ENCODE data around the gene NSD2.
"Not testable (repeated sequence)": the region's sequence is repeated elsewhere in the genome, so short reads cannot be mapped to it uniquely, and the experiment has no call there.

Gene NSD2

DNA sequence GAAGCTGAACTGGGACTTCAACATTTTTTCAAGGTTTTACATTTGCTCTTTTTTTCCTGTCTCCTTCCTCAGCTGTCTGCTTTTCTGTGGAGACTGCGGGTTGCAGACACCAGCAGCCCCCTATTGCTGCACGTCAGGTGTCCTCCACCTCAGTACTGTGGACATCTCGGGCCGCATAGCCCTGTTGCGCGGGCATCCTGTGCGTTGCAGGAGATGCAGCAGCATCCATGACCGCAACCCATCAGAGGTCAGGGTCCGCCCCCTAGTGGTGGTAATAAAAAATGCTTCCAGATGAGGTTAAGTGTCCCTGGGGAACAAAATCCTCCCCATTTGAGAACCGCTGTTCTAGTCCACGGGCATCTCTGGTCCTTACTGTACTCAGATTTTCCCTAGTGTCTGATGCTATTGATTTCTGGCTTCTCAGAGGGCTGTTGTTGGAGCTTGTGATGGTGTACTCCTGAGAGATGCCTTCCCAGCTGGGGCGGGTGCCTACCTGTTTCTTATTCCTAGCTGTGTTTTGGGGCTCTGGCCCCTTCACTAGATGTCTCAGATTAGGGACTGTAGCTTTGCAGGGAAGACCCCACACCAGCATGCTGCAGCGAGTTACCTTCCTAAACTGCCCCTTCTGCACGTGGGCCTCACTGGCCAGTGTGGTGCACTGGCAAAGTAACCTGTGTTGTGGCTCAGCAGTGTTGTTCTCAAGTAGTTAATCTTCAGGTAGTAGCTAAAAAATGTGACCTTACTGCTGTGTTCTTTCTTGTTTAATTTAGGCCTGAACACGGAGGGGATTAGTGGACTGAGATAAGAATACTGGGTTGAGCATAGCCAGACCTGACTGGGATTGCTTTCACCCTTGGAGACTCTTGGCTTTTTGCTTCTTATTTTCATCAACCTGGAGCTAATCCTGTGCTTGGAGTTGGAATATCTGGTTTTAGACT lies 28.2 kb downstream of the NSD2 start:
- DNase-seq (ENCODE audit: low read depth): peak; percentile 58

GRCh38 chr4:1900087-1900433 lies 28.9 kb downstream of the NSD2 start:
- DNase-seq (ENCODE audit: low read depth): no peak

GRCh38 chr4:1900624-1901023 lies 29.4 kb downstream of the NSD2 start:
- no peak for DNase-seq (ENCODE audit: low read depth)

GRCh38 chr4:1901127-1901526 lies 29.9 kb downstream of the NSD2 start:
- DNase-seq (ENCODE audit: low read depth): no peak

- DNase-seq (ENCODE audit: low read depth): no peak
Measured at GRCh38 chr4:1902243-1902642, 31.1 kb downstream of the NSD2 start.

- DNase-seq (ENCODE audit: low read depth): no peak
Measured at GRCh38 chr4:1903035-1903434, 31.8 kb downstream of the NSD2 start.

DNA sequence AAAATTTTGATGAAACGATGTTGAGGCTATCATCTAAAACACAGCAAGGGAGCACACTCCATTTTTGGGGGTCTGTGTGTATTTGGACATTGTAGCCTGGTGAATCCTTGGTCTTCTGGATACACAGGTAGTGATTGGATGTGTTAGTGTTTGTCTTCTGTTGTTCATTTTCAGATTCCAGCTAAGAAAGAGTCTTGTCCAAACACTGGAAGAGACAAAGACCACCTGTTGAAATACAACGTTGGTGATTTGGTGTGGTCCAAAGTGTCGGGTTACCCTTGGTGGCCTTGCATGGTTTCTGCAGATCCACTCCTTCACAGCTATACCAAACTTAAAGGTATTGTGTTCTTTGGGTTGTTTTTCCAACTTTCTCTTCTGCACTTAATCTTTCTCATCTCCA lies 32.8 kb downstream of the NSD2 start:
- DNase-seq (ENCODE audit: low read depth): no peak

DNA sequence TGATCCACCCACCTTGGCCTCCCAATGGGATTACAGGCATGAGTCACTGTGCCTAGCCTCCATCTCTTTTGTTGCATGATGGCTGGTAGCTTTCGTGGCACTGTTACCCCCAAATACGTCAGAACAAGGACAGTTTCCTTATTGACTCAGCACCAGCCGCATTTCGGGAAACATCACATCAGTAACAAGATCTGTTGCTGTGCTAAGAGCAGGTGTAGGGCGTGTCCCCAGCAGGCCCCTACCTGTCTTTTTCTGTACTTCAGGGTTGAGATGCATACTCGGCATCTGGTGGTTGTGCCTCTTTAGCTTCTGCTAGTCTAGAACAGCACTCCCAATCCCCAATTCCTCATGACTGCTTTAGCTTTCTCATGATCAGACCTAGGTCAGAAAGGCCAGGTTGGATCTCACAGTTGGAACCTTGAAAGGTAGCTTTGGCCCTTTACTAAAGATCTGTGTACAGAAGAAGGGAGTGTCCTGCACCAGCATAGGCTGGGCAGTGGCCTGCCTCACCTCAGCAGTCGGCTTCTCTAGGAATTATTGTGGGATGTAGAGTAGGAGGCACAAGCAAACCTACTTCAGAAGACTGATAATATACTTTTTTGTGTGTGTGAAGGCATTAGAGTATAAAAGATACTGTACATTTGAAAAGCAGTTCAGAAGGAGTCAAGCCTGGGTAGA lies 36.8 kb downstream of the NSD2 start:
- no peak for DNase-seq (ENCODE audit: low read depth)

DNA sequence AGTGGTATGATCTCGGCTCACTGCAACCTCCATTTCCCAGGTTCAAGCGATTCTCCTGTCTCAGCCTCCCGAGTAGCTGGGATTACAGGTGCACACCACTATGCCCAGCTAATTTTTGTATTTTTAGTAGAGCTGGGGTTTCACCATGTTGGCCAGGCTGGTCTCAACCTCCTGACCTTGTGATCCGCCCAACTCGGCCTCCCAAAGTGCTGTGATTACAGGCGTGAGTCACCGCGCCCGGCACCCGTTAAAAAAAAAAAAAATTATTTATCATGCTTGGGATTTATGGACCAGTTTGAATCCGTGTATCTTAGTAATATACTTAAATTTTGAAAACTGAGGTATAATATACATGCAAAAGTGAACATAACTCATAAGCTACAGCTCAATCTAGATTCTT lies 38.5 kb downstream of the NSD2 start:
- DNase-seq (ENCODE audit: low read depth): not testable (repeated sequence)

GRCh38 chr4:1910643-1911042 lies 39.5 kb downstream of the NSD2 start:
- DNase-seq (ENCODE audit: low read depth): no peak

DNA sequence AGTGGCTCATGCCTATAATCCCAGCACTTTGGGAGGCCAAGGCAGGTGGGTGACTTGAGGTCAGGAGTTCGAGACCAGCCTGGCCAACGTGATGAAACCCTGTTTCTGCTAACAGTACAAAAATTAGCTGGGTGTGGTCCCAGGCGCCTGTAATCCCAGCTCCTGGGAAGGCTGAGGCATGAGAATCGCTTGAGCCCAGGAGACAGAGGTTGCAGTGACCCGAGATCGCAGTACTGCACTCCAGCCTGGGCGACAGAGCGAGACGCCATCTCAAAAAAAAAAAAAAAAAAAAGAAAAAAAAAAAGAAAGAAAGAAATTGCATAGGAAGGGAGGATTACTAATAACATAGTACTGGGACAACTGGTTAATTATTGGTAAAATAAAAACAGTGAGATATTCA lies 40.1 kb downstream of the NSD2 start:
- not testable (repeated sequence) for DNase-seq (ENCODE audit: low read depth)

GRCh38 chr4:1922821-1923220 lies 51.6 kb downstream of the NSD2 start:
- no peak for DNase-seq (ENCODE audit: low read depth)

DNA sequence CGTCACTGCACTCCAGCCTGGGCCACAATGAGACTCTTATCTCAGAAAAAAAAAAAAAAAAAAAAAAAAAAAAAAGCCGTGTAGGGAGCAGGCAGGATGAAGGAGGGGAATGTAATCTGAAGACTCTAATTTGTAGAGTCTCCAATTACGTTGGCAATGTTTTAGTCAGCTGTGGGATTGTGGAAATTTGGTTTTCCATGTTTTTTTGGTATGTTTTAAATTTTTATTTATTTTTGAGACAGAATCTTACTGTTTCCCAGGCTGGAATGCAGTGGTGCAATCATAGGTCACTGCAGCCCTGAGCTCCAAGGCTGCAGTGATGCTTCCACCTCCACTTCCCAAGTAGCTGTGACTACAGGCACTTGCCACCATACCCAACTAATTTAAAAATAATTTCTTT lies 56.5 kb downstream of the NSD2 start:
- no peak for DNase-seq (ENCODE audit: low read depth)

DNA sequence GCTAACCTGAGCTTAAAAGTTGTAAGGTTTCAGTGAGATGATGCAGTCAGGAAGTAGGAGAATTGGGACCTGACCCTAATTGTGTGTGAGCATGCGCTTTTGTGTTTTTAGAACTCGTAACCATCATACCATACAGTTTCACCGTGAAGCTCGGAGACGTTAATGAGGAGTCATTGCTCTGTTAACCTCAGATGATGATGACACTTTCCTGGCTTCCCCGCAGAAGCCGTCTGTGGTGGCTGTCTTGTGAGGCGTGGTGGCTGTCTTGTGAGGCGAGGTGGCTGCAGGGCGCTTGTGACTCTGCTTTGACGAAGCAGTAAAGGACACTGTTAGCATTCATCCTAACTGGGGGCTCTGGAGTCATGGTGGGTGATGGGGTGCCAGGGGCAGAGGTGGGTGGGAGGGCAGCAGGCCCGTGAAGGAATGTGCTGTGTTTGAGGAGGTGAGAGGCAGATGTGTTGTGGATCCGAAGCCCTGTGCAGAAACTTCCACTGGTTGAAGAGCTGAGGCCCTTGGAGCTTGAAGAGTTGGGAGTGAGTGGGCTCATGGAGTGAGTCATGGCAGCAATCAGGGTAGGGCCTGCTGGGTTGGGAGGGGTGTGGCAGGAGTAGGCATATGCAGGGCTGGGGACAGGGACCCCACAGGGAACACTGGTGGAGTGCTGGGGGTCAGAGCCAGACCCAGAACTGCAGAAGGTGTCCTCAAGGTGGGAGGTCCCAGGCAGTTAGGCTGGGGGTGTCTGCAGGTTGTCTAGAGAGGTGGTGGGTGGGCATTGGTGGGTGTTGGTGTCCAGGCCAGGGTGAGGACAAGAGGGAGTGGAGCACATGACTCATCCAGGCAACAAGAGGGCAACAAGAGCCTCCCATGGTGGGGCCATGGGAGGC lies 57.4 kb downstream of the NSD2 start:
- no peak for DNase-seq (ENCODE audit: low read depth)

DNA sequence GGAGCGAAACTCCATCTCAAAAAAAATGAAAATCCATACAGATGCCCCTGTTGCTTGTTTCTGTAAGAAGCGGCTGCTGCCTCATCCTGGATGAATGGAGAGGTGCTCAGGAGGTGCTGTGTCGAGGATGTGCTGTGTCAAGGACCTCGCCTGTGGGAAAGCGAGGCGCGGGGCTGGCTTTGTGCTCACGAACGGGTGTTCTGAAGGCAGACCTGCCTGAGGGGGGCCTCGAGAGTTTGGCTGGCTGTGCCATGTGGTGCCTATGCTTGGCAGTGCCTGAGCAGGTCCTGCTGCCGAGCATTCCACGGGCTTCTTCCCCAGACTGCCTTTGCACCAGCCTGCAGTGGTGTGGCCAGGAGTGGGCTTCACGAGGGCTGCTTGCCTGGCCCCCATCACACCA lies 61.5 kb downstream of the NSD2 start:
- DNase-seq (ENCODE audit: low read depth): no peak

DNA sequence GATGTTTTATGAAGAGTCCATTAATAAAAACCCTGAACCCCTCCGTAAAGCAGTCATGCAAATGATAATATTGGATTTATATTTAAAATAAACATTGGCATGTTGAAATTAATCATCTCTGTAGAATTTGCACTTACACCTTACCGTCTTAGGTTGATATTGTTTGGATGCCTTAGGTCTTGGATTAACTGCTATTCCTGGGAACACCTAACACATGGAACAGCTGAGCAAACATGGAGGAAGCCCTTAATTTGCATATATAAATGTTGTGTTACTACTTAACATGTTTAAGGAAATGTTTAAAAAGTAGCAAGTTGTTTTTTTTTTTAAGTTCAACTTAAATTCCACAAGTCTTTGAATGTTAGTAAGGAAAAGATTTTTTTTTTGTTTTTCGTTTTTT lies 62.5 kb downstream of the NSD2 start:
- DNase-seq (ENCODE audit: low read depth): no peak

GRCh38 chr4:1937550-1937949 lies 66.4 kb downstream of the NSD2 start:
- DNase-seq (ENCODE audit: low read depth): no peak

DNA sequence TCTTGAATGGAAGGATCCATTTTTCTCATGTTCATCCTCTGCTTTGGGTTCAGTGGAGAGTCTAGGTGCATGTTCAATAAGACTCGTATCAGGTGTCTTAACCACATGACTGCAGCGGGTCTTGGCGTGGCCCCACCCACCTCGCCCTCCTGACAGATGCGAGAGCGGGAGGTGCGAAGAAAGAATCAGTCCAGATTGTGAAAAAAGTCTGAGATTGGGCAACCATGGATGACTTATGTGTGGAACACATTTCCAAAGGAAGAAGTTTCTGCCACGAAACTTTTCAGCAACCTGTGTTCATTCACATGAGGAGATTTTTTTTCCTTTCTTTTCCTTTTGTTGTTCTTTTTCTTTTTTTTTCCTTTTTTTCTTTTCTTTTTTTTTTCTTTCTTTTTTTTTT lies 66.8 kb downstream of the NSD2 start:
- DNase-seq (ENCODE audit: low read depth): no peak

GRCh38 chr4:1939664-1940509 lies 68.7 kb downstream of the NSD2 start:
- DNase-seq (ENCODE audit: low read depth): no peak

GRCh38 chr4:1940566-1940965 lies 69.4 kb downstream of the NSD2 start:
- no peak for DNase-seq (ENCODE audit: low read depth)

- no peak for DNase-seq (ENCODE audit: low read depth)
Measured at GRCh38 chr4:1943928-1944327, 72.7 kb downstream of the NSD2 start.
